K562 (cell line): Measurements from ENCODE around the gene MYL12B. TPM values are rescaled to one million over a fixed set of nuclear protein-coding genes. Genes with fewer than 3 reads are reported as not detected.
A peak's percentile ranks its signal among the peaks of the same experiment; 100 is the strongest.

Experiments
- ARID1B ChIP-seq: fragments of 450-650 bp; IDR thresholded peaks from 2 replicates; pipeline ENCODE4 v1.6.1; 2016; ENCODE audit warnings: antibody characterized with exemption, mild to moderate bottlenecking, inconsistent platforms
- ARID3B ChIP-seq: fragments of 250-450 bp; sonication (Bioruptor Pico); IDR thresholded peaks from 2 replicates; pipeline ENCODE4 v1.4.0; 2020; ENCODE audit warnings: borderline replicate concordance
- ATF2 ChIP-seq: sonication (generic); formaldehyde crosslinking; IDR thresholded peaks from 2 replicates; pipeline ENCODE4 v1.8.1; 2022; ENCODE audit warnings: missing genetic modification reagents
- EWSR1 ChIP-seq: fragments of 450-650 bp; IDR thresholded peaks from 2 replicates; pipeline ENCODE4 v1.6.1; 2018; ENCODE audit warnings: borderline replicate concordance, mild to moderate bottlenecking, low read depth, moderate library complexity; ENCODE audit not compliant: partially characterized antibody
- FOXJ2 ChIP-seq: fragments of 200-800 bp; sonication (Bioruptor generic); IDR thresholded peaks from 2 replicates; pipeline ENCODE4 v1.6.1; 2016; ENCODE audit warnings: missing genetic modification characterization, missing compliant biosample characterization
- IRF1 ChIP-seq: sonication (generic); formaldehyde crosslinking; IDR thresholded peaks from 2 replicates; pipeline ENCODE4 v1.8.0; 2022; ENCODE audit warnings: missing genetic modification reagents, mild to moderate bottlenecking, borderline replicate concordance
- MAZ ChIP-seq, 2 experiments: fragments of 450-650 bp in 1 of 2; sonication (generic) in 1 of 2; formaldehyde crosslinking; IDR thresholded peaks in 1 of 2; conservative IDR thresholded peaks in 1 of 2; 2 replicates each; pipeline versions ENCODE4 v1.4.0 to v1.5.0; 2020; ENCODE audit warnings: mild to moderate bottlenecking in 1 of 2, missing genetic modification reagents in 1 of 2
- RBM22 ChIP-seq: fragments of 200-400 bp; formaldehyde crosslinking; IDR thresholded peaks from 2 replicates; pipeline ENCODE4 v1.6.1; 2018; ENCODE audit warnings: low read length, low read depth; ENCODE audit not compliant: poor library complexity, severe bottlenecking
- RNF2 ChIP-seq: sonication (generic); IDR thresholded peaks from 2 replicates; pipeline ENCODE4 v1.6.1; 2016
- SNRNP70 ChIP-seq: fragments of 200-400 bp; formaldehyde crosslinking; optimal IDR thresholded peaks from 2 replicates; pipeline ENCODE3; 2017; ENCODE audit warnings: low read depth, low read length
- TFAP4 ChIP-seq: sonication (generic); formaldehyde crosslinking; IDR thresholded peaks from 2 replicates; pipeline ENCODE4 v1.8.0; 2022; ENCODE audit warnings: missing genetic modification reagents, mild to moderate bottlenecking, moderate library complexity, borderline replicate concordance
- TGIF2 ChIP-seq: sonication (generic); formaldehyde crosslinking; IDR thresholded peaks from 2 replicates; pipeline ENCODE4 v1.8.1; 2022; ENCODE audit warnings: mild to moderate bottlenecking, missing genetic modification reagents, moderate library complexity
- ZMIZ1 ChIP-seq, 2 experiments: fragments of 150-350 bp in 1 of 2; IDR thresholded peaks; 2 replicates each; pipeline ENCODE4 v1.6.1; 2012 to 2016; ENCODE audit warnings: low read depth in 2 of 2, low read length in 2 of 2, mild to moderate bottlenecking in 1 of 2, moderate library complexity in 1 of 2
- ZNF143 ChIP-seq: sonication (generic); formaldehyde crosslinking; IDR thresholded peaks from 2 replicates; pipeline ENCODE4 v1.9.0; 2022; ENCODE audit warnings: mild to moderate bottlenecking, missing genetic modification reagents
- ZNF436 ChIP-seq: fragments of 250-450, 450-650 bp; sonication (Bioruptor Pico); formaldehyde crosslinking; IDR thresholded peaks from 2 replicates; pipeline ENCODE4 v1.7.0; 2020; ENCODE audit warnings: mild to moderate bottlenecking
- ZNF449 ChIP-seq: fragments of 250-450 bp; sonication (Bioruptor Pico); IDR thresholded peaks from 2 replicates; pipeline ENCODE4 v1.8.0; 2022; ENCODE audit warnings: moderate library complexity, mild to moderate bottlenecking, inconsistent platforms
- polyA plus RNA-seq, 8 experiments: library from polyadenylated mRNA; depleted of rRNA in 4 of 8; stranded (reverse) in 5 of 8; unstranded in 3 of 8; fragments of >200 nt; fragmentation: Nextera tagmentation in 2 of 8; fragmentation: Illumina TruSeq in 1 of 8; extraction: Ambion mirVana in 2 of 8; extraction: Trizol in 1 of 8; gene quantifications; 2 replicates each; pipeline versions ENCODE4 v1.2.1 to v1.2.3, GENCODE V29; 2011 to 2014; ENCODE audit warnings: inconsistent platforms in 1 of 8, missing spikeins in 1 of 8
- total RNA-seq, 7 experiments: library from RNA; depleted of rRNA in 6 of 7; stranded (reverse); fragments of >200 nt in 6 of 7; fragmentation: Illumina TruSeq in 2 of 7; extraction: Trizol in 2 of 7; gene quantifications; 2 replicates each; pipeline versions ENCODE4 v1.2.1 to v1.2.3, GENCODE V29; 2011 to 2021; ENCODE audit warnings: low replicate concordance in 1 of 7

MYL12B gene
- total and polyA plus RNA-seq, 9 of the 15 experiments (the other 6 are each of a cell fraction or from before 2014, with no cell fraction given), result 220 to 995 (median 463) TPM

GRCh38 chr18:3245853-3246634 is 15.9 kb upstream of the MYL12B start (continued):
- peak; percentile 74; the same call in 1 of the 2 replicates for TF ChIP-seq TFAP4 (CRISPR knock-in tag)
- no peak for TF ChIP-seq ZNF449 (CRISPR knock-in tag)
- no peak for TF ChIP-seq ZNF143 (CRISPR knock-in tag)
- TF ChIP-seq FOXJ2 (tag), result no peak
- no peak for TF ChIP-seq SNRNP70
- TF ChIP-seq IRF1 (CRISPR knock-in tag), result no peak
- TF ChIP-seq ATF2 (CRISPR knock-in tag), result no peak
- TF ChIP-seq RBM22, result peak; percentile 38
- TF ChIP-seq MAZ (CRISPR knock-in tag; conservative IDR thresholded peaks at IDR 0.05 in 1 of 2, IDR thresholded peaks at IDR 0.05 in 1 of 2), result peak; percentile 59 to 64
- TF ChIP-seq ARID1B, result no peak
- no peak for TF ChIP-seq EWSR1
- TF ChIP-seq ZMIZ1 (IDR thresholded peaks at IDR 0.05; ENCODE audit: low read depth in 2 of 2, low read length in 2 of 2), result peak; percentile 61 to 74; a peak in 3 of 4 replicates
- TF ChIP-seq ZNF436 (CRISPR knock-in tag), result 0 out of 2 replicates have a peak, but pooled peaks have one; percentile 5
- TF ChIP-seq RNF2, result no peak; the same call in 1 of the 2 replicates
- no peak for TF ChIP-seq ARID3B
- no peak for TF ChIP-seq TGIF2 (CRISPR knock-in tag)
